ENCODE data around the gene MYO16.

GRCh38 chr13:108877300-108877699 lies 247.9 kb downstream of the MYO16 start:
- TF ChIP-seq CTCF (conservative IDR thresholded peaks at IDR 0.05; ENCODE audit: low read depth, low read length) (no peak), EZH2 (IDR thresholded peaks at IDR 0.05; ENCODE audit: borderline replicate concordance, low read depth, low read length, poor library complexity, severe bottlenecking) (no peak)
